Measurements from ENCODE around the gene MAP1LC3B. TPM values are rescaled to one million over a fixed set of nuclear protein-coding genes. Genes with fewer than 3 reads are reported as not detected.

MAP1LC3B gene
- polyA plus RNA-seq, 1 donor = 44.7 TPM

- WGBS (ENCODE audit: insufficient coverage, low lambda C conversion rate) = no CpG with 5 or more reads among the region's 15 CpGs
- no peak overlapping the region for H3K4me3 ChIP-seq (ENCODE audit: low read length)
- DNase-seq = no peak
- no peaks in the 10 kb centered on the region for H3K27me3 ChIP-seq (ENCODE audit: control insufficient read depth, insufficient read depth, low read length)
- no peaks in the 10 kb centered on the region for H3K4me1 ChIP-seq (ENCODE audit: control insufficient read depth, insufficient read depth, low read length)
- H3K36me3 ChIP-seq (ENCODE audit: control insufficient read depth, insufficient read depth, low read length) = peaks cover 27% of the 10 kb centered on the region
- no peak overlapping the region for H3K27ac ChIP-seq (ENCODE audit: low read length)
- peaks cover 2% of the 10 kb centered on the region for H3K9me3 ChIP-seq (ENCODE audit: control insufficient read depth, low read depth, low read length)
Observed at GRCh38 chr16:87432330-87432915, 40.3 kb downstream of the MAP1LC3B start.

GRCh38 chr16:87434146-87434667, 42.1 kb downstream of the MAP1LC3B start:
- Histone ChIP-seq H3K4me3 (ENCODE audit: low read length) (no peak overlapping the region), H3K27me3 (ENCODE audit: control insufficient read depth, insufficient read depth, low read length) (no peaks in the 10 kb centered on the region), H3K4me1 (ENCODE audit: control insufficient read depth, insufficient read depth, low read length) (no peaks in the 10 kb centered on the region), H3K36me3 (ENCODE audit: control insufficient read depth, insufficient read depth, low read length) (peaks cover 22% of the 10 kb centered on the region), H3K9me3 (ENCODE audit: control insufficient read depth, low read depth, low read length) (peaks cover 2% of the 10 kb centered on the region), H3K27ac (ENCODE audit: low read length) (no peak overlapping the region)
- DNase-seq = no peak
- WGBS (ENCODE audit: insufficient coverage, low lambda C conversion rate) = no CpG with 5 or more reads among the region's 22 CpGs

- WGBS (ENCODE audit: insufficient coverage, low lambda C conversion rate) = no CpG with 5 or more reads among the region's 23 CpGs
- no peak overlapping the region for H3K27ac ChIP-seq (ENCODE audit: low read length)
- H3K36me3 ChIP-seq (ENCODE audit: control insufficient read depth, insufficient read depth, low read length) = peaks cover 16% of the 10 kb centered on the region
- no peaks in the 10 kb centered on the region for H3K4me1 ChIP-seq (ENCODE audit: control insufficient read depth, insufficient read depth, low read length)
- no peak overlapping the region for H3K4me3 ChIP-seq (ENCODE audit: low read length)
- peaks cover 2% of the 10 kb centered on the region for H3K9me3 ChIP-seq (ENCODE audit: control insufficient read depth, low read depth, low read length)
- H3K27me3 ChIP-seq (ENCODE audit: control insufficient read depth, insufficient read depth, low read length) = no peaks in the 10 kb centered on the region
- DNase-seq = peak in 1 of 2 donors; percentile 20
Observed at GRCh38 chr16:87435372-87436224, 43.5 kb downstream of the MAP1LC3B start.

GRCh38 chr16:87436225-87437172, 44.4 kb downstream of the MAP1LC3B start:
- Histone ChIP-seq H3K4me1 (ENCODE audit: control insufficient read depth, insufficient read depth, low read length) (no peaks in the 10 kb centered on the region), H3K9me3 (ENCODE audit: control insufficient read depth, low read depth, low read length) (peaks cover 2% of the 10 kb centered on the region), H3K27ac (ENCODE audit: low read length) (no peak overlapping the region), H3K36me3 (ENCODE audit: control insufficient read depth, insufficient read depth, low read length) (peaks cover 15% of the 10 kb centered on the region), H3K27me3 (ENCODE audit: control insufficient read depth, insufficient read depth, low read length) (no peaks in the 10 kb centered on the region), H3K4me3 (ENCODE audit: low read length) (no peak overlapping the region)
- no peak for DNase-seq
- WGBS (ENCODE audit: insufficient coverage, low lambda C conversion rate) = 91% methylated on average over 5 of the region's 29 CpGs

- Histone ChIP-seq H3K4me3 (ENCODE audit: low read length) (no peak overlapping the region), H3K36me3 (ENCODE audit: control insufficient read depth, insufficient read depth, low read length) (peaks cover 14% of the 10 kb centered on the region), H3K27ac (ENCODE audit: low read length) (no peak overlapping the region), H3K4me1 (ENCODE audit: control insufficient read depth, insufficient read depth, low read length) (no peaks in the 10 kb centered on the region), H3K27me3 (ENCODE audit: control insufficient read depth, insufficient read depth, low read length) (no peaks in the 10 kb centered on the region), H3K9me3 (ENCODE audit: control insufficient read depth, low read depth, low read length) (peaks cover 2% of the 10 kb centered on the region)
- no CpG with 5 or more reads among the region's 14 CpGs for WGBS (ENCODE audit: insufficient coverage, low lambda C conversion rate)
- DNase-seq = no peak
Observed at GRCh38 chr16:87437327-87437726, 45.2 kb downstream of the MAP1LC3B start.

- 80% methylated on average over 3 of the region's 17 CpGs for WGBS (ENCODE audit: insufficient coverage, low lambda C conversion rate)
- no peaks in the 10 kb centered on the region for H3K4me1 ChIP-seq (ENCODE audit: control insufficient read depth, insufficient read depth, low read length)
- no peak for DNase-seq
- no peak overlapping the region for H3K27ac ChIP-seq (ENCODE audit: low read length)
- H3K36me3 ChIP-seq (ENCODE audit: control insufficient read depth, insufficient read depth, low read length) = peaks cover 12% of the 10 kb centered on the region
- H3K4me3 ChIP-seq (ENCODE audit: low read length) = no peak overlapping the region
- no peaks in the 10 kb centered on the region for H3K27me3 ChIP-seq (ENCODE audit: control insufficient read depth, insufficient read depth, low read length)
- H3K9me3 ChIP-seq (ENCODE audit: control insufficient read depth, low read depth, low read length) = peaks cover 2% of the 10 kb centered on the region
Observed at GRCh38 chr16:87437911-87438610, 45.9 kb downstream of the MAP1LC3B start.

GRCh38 chr16:87438611-87438985, 46.5 kb downstream of the MAP1LC3B start:
- no peak for DNase-seq
- no peak overlapping the region for H3K27ac ChIP-seq (ENCODE audit: low read length)
- H3K4me1 ChIP-seq (ENCODE audit: control insufficient read depth, insufficient read depth, low read length) = no peaks in the 10 kb centered on the region
- no peak overlapping the region for H3K4me3 ChIP-seq (ENCODE audit: low read length)
- H3K36me3 ChIP-seq (ENCODE audit: control insufficient read depth, insufficient read depth, low read length) = peaks cover 16% of the 10 kb centered on the region
- H3K9me3 ChIP-seq (ENCODE audit: control insufficient read depth, low read depth, low read length) = peaks cover 2% of the 10 kb centered on the region
- no CpG with 5 or more reads among the region's 9 CpGs for WGBS (ENCODE audit: insufficient coverage, low lambda C conversion rate)
- no peaks in the 10 kb centered on the region for H3K27me3 ChIP-seq (ENCODE audit: control insufficient read depth, insufficient read depth, low read length)

GRCh38 chr16:87439926-87440325, 47.8 kb downstream of the MAP1LC3B start:
- no peaks in the 10 kb centered on the region for H3K4me1 ChIP-seq (ENCODE audit: control insufficient read depth, insufficient read depth, low read length)
- no peak overlapping the region for H3K27ac ChIP-seq (ENCODE audit: low read length)
- no peak overlapping the region for H3K4me3 ChIP-seq (ENCODE audit: low read length)
- no CpG with 5 or more reads among the region's 10 CpGs for WGBS (ENCODE audit: insufficient coverage, low lambda C conversion rate)
- no peak for DNase-seq
- no peaks in the 10 kb centered on the region for H3K27me3 ChIP-seq (ENCODE audit: control insufficient read depth, insufficient read depth, low read length)
- peaks cover 19% of the 10 kb centered on the region for H3K36me3 ChIP-seq (ENCODE audit: control insufficient read depth, insufficient read depth, low read length)
- peaks cover 2% of the 10 kb centered on the region for H3K9me3 ChIP-seq (ENCODE audit: control insufficient read depth, low read depth, low read length)

GRCh38 chr16:87441886-87442580, 49.9 kb downstream of the MAP1LC3B start:
- peaks cover 30% of the 10 kb centered on the region for H3K36me3 ChIP-seq (ENCODE audit: control insufficient read depth, insufficient read depth, low read length)
- no peak for DNase-seq
- H3K4me3 ChIP-seq (ENCODE audit: low read length) = no peak overlapping the region
- WGBS (ENCODE audit: insufficient coverage, low lambda C conversion rate) = no CpG with 5 or more reads among the region's 12 CpGs
- no peaks in the 10 kb centered on the region for H3K27me3 ChIP-seq (ENCODE audit: control insufficient read depth, insufficient read depth, low read length)
- H3K9me3 ChIP-seq (ENCODE audit: control insufficient read depth, low read depth, low read length) = no peaks in the 10 kb centered on the region
- no peak overlapping the region for H3K27ac ChIP-seq (ENCODE audit: low read length)
- no peaks in the 10 kb centered on the region for H3K4me1 ChIP-seq (ENCODE audit: control insufficient read depth, insufficient read depth, low read length)
